GM12801 (cell line): ENCODE results near the gene S1PR4.
A peak's percentile ranks its signal among the peaks of the same experiment; 100 is the strongest.

Source experiments
- TF ChIP-seq, protein P1 (sequence below): IDR thresholded peaks from one replicate; pipeline ENCODE4 v1.5.1; 2011; ENCODE audit warnings: control low read depth; ENCODE audit not compliant: insufficient read length; ENCODE audit errors: extremely low read depth

S1PR4 gene

DNA sequence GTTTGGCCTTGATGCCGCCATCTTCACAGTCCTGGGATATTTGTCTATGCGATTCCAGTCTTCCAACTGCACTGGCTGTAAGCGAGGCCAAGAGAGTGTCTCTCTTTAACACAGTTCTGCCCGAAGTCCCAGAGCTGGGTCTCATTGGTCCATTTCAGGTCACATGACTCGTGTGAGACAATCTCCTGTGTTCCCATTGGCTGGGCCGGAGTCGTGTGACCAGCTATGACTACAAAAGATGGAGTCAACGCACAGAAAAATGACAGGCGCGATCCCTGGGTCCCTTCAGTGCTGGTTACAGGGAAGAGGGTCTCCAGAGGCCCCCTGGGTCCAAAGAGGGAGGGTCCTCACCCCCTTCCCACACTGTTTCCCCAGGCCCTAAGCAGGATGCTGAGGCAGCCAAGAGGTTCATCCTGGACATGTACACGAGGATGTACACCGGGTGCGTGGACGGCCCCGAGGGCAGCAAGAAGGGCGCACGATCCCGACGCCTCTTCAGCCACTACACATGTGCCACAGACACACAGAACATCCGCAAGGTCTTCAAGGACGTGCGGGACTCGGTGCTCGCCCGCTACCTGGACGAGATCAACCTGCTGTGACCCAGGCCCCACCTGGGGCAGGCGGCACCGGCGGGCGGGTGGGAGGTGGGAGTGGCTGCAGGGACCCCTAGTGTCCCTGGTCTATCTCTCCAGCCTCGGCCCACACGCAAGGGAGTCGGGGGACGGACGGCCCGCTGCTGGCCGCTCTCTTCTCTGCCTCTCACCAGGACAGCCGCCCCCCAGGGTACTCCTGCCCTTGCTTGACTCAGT lies 15.9 kb upstream of the S1PR4 start:
- TF ChIP-seq, protein P1, sequence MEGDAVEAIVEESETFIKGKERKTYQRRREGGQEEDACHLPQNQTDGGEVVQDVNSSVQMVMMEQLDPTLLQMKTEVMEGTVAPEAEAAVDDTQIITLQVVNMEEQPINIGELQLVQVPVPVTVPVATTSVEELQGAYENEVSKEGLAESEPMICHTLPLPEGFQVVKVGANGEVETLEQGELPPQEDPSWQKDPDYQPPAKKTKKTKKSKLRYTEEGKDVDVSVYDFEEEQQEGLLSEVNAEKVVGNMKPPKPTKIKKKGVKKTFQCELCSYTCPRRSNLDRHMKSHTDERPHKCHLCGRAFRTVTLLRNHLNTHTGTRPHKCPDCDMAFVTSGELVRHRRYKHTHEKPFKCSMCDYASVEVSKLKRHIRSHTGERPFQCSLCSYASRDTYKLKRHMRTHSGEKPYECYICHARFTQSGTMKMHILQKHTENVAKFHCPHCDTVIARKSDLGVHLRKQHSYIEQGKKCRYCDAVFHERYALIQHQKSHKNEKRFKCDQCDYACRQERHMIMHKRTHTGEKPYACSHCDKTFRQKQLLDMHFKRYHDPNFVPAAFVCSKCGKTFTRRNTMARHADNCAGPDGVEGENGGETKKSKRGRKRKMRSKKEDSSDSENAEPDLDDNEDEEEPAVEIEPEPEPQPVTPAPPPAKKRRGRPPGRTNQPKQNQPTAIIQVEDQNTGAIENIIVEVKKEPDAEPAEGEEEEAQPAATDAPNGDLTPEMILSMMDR = no peak

DNA sequence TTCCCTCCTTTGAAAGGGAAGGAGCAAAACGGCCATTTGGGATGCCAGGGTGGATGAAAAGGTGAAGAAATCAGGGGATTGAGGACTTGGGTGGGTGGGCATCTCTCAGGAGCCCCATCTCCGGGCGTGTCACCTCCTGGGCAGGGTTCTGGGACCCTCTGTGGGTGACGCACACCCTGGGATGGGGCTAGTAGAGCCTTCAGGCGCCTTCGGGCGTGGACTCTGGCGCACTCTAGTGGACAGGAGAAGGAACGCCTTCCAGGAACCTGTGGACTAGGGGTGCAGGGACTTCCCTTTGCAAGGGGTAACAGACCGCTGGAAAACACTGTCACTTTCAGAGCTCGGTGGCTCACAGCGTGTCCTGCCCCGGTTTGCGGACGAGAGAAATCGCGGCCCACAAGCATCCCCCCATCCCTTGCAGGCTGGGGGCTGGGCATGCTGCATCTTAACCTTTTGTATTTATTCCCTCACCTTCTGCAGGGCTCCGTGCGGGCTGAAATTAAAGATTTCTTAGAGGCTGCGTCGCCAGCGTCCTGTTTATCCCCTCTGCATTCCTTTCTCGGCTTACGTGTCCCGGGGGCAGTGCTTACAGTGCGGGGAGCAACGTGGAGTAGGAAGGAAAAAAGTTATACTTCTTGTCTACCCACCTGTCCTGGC lies 15.2 kb upstream of the S1PR4 start:
- TF ChIP-seq, protein P1 = peak; percentile 49

DNA sequence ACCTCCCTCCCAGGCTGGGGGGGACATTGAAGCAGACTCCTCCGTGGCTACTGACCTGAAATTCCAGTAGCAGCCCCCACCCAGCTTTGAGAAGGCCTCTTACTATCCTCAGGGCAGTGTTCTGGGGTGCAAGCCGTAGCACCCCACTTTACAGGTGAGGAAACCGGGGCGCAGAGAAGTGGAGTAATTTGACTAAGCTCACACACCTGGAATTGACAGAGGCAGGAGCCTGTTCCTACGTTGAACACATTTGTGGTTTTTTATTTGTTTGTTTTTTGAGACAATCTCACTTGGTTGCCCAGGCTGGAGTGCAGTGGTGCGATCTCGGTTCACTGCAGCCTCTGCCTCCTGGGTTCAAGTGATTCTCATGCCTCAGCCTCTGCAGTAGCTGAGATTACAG lies 14.6 kb upstream of the S1PR4 start:
- TF ChIP-seq, protein P1 = no peak

DNA sequence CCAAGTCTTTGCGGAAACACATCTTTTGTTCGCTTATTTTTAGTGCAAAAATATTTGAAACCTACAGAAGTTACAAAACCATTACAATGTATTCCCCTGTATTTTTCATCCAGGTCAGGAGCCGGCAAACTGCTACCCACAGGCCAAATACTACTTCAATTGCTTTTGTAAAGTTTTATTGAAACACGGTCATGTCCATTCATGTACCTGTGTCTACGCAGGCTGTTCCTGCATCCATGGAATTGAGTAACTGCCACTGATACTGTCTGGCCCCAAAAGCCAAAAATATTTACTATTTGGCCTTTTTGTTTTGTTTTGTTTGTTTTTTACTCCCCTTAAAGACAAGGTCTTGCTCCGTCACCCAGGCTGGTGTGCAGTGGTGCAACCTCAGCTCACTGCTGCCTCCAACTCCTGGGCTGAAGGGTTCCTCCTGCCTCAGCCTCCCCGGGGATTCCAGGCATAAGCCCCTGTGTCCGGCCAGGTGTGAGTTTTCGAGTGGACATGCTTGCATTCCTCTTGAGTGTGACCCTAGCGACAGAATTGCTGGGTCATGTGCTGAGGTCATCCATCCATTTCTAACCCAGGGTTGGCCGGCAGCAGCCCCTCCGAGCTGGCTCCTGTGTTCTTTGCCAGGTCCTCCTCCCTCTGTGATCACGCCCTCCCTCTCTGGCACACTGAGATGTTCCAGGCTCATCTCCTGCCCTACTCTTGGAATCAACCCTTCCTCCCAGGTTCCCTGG lies 10.9 kb upstream of the S1PR4 start:
- TF ChIP-seq, protein P1 = no peak

DNA sequence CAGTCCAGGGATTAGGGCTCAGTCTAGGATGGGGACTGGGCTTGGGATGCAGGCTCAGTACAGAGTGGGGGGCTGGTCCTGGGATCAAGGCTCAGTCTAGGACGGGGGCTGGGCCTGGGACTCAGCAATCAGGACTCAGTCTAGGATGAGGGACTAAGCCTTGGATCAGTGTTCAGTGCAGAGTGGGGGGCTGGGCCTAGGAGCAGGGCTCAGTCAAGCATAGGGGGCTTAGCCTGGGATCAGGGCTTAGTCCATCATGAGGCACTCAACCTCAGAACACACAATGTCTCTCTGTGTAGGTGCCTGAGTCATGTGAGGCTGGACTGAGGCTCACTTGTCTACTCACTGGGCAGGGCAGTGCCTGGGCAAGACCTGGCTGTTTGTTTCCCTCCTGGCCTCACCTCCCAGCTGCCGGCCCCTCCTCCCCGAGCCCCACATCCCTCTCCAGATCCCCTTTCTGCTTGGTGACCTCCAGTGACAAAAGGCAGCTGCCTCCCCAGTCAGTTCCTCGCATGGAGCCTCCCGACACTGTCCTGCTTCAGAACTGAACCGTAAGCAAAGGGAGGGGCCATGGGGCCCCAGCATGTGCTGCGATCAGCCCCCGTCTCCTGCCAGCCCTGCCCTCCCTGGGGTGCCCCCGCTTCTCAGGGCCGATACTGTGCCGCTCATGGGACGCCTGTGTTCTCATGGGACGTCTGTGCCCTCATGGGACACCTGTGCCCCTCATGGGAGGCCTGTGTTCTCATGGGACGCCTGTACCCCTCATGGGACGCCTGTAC lies 6.5 kb upstream of the S1PR4 start:
- TF ChIP-seq, protein P1 = no peak

DNA sequence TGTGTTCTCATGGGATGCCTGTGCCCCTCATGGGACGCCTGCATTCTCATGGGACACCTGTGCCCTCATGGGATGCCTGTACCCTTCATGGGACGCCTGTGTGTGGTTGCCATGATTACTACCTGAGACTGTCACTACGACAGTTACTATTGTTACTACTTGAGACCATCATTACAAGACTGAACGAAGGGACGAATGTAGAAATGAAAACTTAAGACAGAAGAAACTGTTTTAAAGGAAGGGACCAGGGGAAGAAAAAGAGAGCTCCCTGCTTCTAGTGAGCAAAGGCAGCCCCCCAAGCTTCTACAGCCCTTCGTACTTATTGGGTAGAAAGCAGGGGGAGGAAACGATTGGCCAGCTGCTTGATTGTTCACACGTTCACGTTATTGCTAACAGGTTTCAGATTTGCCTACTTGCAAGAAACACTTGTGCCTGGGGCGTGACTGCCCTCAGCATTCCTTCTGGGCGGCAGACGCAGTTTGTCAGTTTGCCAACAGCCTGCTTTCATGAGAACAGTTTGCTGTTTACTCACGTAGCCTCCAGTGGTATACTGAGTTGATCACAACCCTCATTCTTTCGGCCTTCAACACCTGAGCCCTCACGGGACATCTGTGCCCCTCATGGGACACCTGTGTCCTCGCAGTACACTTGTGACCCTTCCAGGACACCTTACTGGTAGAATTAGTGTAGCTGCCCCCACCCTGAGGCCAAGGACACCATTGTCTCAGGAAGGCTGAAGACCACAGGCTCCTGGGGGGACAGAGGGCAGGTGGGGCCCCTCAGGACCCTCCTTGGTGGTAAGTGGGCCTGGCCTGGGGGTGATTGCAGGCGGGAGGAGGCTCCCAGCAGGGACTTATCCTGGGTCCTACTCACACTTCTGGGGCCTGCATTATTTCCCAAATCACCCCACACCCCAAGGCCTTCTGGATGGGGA lies 2.5 kb upstream of the S1PR4 start:
- TF ChIP-seq, protein P1 = no peak
